H1 (cell line): ENCODE data around the gene C1orf50. TPM values are rescaled to one million over a fixed set of nuclear protein-coding genes. Genes with fewer than 3 reads are reported as not detected.

ENCODE experiments used
- CHD2 ChIP-seq: IDR thresholded peaks from 2 replicates; pipeline ENCODE4 v1.6.1; 2012; ENCODE audit warnings: low read length, improper control_type of control experiment
- GTF2F1 ChIP-seq: IDR thresholded peaks from 2 replicates; pipeline ENCODE4 v1.6.1; 2012; ENCODE audit warnings: low read depth, low read length, improper control_type of control experiment, borderline replicate concordance
- NANOG ChIP-seq: IDR thresholded peaks from 2 replicates; pipeline ENCODE4 v1.6.1; 2011; ENCODE audit warnings: low read length, low read depth, mild to moderate bottlenecking, inconsistent platforms; ENCODE audit not compliant: insufficient read depth, poor library complexity, severe bottlenecking
- PHF8 ChIP-seq: fragments of 200-600 bp; sonication (generic); conservative IDR thresholded peaks from 2 replicates; pipeline ENCODE4 v1.7.1; 2012; ENCODE audit warnings: low read depth, mild to moderate bottlenecking, inconsistent platforms, low read length, moderate library complexity
- SIRT6 ChIP-seq: IDR thresholded peaks from one replicate; pipeline ENCODE4 v1.7.1; 2012; ENCODE audit warnings: low read length, inconsistent platforms
- polyA plus RNA-seq, 7 experiments: library from polyadenylated mRNA; depleted of rRNA in 3 of 7; stranded (reverse) in 5 of 7; unstranded in 2 of 7; fragments of >200 nt in 5 of 7; fragments of 200-250 nt in 2 of 7; gene quantifications; 1 replicate in 5 of 7; 2 replicates in 1 of 7; 4 replicates in 1 of 7; pipeline versions ENCODE4 v1.2.1 to v1.2.3, GENCODE V29; 2011 to 2013; ENCODE audit warnings: missing spikeins in 2 of 7, mixed read lengths in 2 of 7
- total RNA-seq: library from RNA; stranded (reverse); fragmentation: NEBNext Ultra II Directional; extraction: Animal tissue kit (Norgen Biotek cat#: 25700); gene quantifications from 2 replicates; pipeline ENCODE4 v1.2.1, GENCODE V29; 2021

C1orf50 gene
- total and polyA plus RNA-seq, 2 of the 8 experiments (the other 6 are each of a cell fraction or from before 2014, with no cell fraction given): 3.2 to 7.1 TPM

DNA sequence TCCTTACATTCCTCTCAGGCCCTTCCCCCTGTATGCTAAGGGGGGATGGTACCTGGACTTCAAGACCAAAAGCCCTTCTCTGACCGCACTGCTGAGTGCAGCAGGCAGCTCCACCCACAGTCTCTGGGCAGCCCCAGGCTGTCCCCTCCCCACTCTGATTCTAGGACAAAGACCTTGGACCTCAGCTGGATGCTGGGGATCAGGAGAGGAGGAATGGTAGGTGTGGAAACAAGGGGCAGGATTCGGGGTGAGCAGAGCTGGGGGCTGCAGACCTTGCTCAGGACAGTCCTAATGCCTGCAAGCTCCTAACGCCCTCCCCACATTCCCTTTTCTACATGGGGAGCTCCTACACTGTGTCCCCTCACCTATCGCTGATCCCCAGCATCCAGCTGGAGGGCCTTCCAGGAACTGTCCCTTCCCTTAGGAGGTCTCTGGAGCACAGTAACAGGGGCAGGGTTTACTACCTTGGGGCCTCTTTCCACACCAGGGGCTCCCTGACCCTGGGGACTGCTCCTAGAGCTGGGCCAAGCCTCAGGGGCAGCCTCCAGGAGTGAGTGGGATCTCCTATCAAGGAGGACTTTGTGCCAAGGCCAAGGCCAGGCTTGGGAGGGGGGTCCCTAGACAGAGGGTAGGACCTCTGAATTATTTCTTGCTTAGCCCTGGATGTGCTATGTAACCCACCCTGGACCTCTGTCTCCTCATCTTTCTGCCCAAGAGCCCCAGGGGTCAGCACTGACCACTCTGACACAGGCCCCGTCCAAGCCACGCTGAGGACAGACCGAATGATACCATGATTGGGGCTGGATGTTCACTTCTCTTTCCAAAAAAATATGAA is 32.6 kb upstream of the C1orf50 start (continued):
- no peak for TF ChIP-seq NANOG
- no peak for TF ChIP-seq GTF2F1
- TF ChIP-seq SIRT6: no peak
- TF ChIP-seq CHD2: no peak
- no peak for TF ChIP-seq PHF8
